ENCODE data around the gene RAB11FIP4.

GRCh38 chr17:31439716-31440115 is 48.2 kb downstream of the RAB11FIP4 start:
- TF ChIP-seq, protein P1, sequence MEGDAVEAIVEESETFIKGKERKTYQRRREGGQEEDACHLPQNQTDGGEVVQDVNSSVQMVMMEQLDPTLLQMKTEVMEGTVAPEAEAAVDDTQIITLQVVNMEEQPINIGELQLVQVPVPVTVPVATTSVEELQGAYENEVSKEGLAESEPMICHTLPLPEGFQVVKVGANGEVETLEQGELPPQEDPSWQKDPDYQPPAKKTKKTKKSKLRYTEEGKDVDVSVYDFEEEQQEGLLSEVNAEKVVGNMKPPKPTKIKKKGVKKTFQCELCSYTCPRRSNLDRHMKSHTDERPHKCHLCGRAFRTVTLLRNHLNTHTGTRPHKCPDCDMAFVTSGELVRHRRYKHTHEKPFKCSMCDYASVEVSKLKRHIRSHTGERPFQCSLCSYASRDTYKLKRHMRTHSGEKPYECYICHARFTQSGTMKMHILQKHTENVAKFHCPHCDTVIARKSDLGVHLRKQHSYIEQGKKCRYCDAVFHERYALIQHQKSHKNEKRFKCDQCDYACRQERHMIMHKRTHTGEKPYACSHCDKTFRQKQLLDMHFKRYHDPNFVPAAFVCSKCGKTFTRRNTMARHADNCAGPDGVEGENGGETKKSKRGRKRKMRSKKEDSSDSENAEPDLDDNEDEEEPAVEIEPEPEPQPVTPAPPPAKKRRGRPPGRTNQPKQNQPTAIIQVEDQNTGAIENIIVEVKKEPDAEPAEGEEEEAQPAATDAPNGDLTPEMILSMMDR (IDR thresholded peaks at IDR 0.05): no peak
- TF ChIP-seq EZH2 (IDR thresholded peaks at IDR 0.05; ENCODE audit: borderline replicate concordance, insufficient read depth, low read depth, low read length, poor library complexity, severe bottlenecking): no peak
